WI38 (cell line): ENCODE data around the gene PRPS1L1.

Experiments
- H3K4me3 ChIP-seq: 2 replicates; pipeline ENCODE4 v1.5.1; 2011; ENCODE audit warnings: low read depth, mild to moderate bottlenecking, control low read depth, low read length
- TF ChIP-seq, protein P1 (sequence below): IDR thresholded peaks from 2 replicates; pipeline ENCODE4 v1.5.1; 2012; ENCODE audit warnings: low read depth, mild to moderate bottlenecking, control low read depth, low read length

PRPS1L1 gene

DNA sequence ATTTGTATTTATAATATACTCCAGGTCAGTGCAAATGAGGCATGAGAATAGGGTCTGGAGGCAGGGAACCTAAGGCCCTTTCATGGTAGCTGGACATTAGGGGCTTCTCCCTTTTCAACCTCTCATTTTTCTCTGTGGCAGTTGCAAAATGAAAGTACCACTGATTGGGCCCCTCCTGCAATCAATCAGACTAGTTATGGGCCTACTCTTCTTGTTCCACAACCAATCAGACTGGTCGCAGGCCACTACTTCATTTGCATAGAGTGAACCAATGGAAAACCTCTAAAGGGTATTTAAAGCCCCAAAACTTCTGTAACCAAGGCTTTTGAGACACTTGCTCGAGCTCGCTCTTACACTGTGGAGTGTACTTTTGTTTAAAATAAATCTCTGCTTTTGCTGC is 10.0 kb upstream of the PRPS1L1 start:
- H3K4me3 ChIP-seq: no peak overlapping the region
- TF ChIP-seq, protein P1, sequence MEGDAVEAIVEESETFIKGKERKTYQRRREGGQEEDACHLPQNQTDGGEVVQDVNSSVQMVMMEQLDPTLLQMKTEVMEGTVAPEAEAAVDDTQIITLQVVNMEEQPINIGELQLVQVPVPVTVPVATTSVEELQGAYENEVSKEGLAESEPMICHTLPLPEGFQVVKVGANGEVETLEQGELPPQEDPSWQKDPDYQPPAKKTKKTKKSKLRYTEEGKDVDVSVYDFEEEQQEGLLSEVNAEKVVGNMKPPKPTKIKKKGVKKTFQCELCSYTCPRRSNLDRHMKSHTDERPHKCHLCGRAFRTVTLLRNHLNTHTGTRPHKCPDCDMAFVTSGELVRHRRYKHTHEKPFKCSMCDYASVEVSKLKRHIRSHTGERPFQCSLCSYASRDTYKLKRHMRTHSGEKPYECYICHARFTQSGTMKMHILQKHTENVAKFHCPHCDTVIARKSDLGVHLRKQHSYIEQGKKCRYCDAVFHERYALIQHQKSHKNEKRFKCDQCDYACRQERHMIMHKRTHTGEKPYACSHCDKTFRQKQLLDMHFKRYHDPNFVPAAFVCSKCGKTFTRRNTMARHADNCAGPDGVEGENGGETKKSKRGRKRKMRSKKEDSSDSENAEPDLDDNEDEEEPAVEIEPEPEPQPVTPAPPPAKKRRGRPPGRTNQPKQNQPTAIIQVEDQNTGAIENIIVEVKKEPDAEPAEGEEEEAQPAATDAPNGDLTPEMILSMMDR: no peak

DNA sequence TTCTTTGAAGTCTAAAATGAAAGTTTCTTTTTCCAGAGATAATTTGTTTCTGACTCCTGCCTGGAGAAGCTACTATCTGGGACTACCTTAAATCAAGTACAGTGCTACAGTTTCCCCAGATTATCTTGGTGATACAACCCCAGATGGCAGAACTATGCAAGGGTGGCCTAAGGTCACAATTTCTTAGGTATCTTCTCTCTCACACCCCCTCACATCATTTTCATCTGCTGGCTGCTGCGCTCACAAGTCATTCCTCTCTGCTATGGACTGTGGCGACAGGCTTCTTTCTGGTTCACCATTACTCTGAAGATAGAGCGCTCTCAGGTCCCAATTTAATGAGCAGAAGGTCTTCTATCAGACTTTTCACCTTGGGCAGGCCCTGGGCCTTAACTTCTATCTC is 9.1 kb upstream of the PRPS1L1 start:
- TF ChIP-seq, protein P1: no peak
- H3K4me3 ChIP-seq: no peak overlapping the region

- TF ChIP-seq, protein P1: no peak
These were observed 3.1 kb upstream of the PRPS1L1 start for GRCh38 chr7:18030758-18031157.

DNA sequence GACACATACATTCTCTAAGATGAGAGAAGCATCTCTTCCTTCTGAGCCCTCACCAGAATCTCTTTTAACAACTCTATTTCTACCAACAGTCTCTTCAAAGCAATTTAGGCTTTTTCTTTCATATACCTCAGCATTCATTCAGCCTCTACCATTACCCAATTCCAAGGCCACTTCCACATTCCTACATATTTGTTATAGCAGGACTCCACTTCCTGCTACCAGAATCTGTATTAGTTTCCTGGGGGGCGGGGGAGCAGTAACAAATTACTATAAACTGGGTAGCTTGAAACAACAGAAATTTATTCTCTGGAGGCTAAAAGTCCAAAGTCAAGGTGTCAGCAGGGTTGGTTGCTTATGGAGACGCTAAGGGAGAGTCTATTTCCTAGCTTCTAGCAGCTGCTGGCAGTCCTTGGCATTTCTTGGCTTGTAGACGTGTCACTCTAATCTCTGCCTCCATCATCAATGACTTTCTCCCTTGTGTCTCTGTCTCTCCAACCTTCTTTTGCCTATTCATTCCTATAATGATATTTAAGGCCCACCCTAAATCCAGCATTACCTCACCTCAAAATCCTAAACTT is 7.4 kb downstream of the PRPS1L1 start:
- H3K4me3 ChIP-seq: no peak overlapping the region
- TF ChIP-seq, protein P1: no peak

More at GRCh38 chr7:18030758-18031157, 3.1 kb upstream of the PRPS1L1 start:
- no peak overlapping the region for H3K4me3 ChIP-seq

DNA sequence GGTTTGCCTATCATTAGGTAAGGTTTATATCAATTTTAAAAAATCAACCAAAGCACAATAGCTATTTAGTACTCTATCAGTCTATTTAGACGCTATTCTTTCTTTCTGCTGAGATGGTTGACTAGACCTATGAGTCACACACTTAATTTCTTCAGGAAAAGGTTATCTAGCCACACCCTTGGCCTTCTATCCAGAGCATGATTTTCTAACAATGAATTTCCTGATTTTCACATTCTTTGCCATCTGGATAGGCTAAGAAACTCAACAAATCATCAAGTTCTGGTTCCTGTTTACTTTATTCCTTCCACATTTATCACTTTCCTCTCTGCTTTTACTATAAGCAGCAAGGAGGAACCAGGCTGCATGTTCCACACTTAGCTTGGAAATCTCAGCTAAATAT is 8.1 kb downstream of the PRPS1L1 start:
- TF ChIP-seq, protein P1: no peak
- no peak overlapping the region for H3K4me3 ChIP-seq

DNA sequence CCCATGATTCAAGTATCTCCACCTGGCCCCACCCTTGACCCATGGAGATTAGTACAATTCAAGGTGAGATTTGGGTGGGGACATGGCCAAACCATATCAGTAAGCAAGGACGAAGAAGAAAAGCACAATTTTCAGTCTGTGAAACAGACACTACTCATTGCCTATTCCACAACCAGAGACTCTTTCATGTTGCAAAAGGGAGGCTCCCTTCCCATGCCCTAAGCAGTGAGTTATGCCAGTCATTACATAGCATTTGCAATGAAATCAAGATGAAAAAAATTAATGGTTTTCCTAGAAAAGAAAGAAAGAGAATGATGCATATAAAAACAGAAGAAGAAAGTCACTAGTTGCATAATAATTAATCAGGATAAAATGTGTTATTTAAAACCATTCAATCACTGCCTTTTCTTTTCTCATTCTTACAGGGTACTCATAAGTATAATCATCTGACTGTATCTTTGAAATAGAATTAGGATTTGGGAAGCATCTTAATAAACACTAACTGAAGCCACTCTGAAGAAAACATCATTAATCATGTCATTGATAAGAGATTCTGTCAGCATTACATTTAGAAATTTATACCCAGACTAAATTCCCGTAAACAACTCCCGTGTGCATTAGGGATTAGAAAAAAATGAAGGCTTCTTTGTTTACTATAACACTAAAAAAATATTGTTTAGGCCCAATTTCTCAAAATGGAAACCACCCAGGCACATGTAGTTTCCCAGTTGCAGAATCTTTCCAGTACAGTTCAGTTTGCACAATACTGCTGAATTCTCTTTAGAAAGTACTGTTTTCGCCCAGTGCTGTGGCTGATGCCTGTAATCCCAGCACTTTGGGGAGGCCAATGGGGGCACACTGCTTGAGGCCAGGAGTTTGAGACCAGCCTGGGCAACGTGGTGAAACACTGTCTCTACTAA is 9.1 kb downstream of the PRPS1L1 start:
- H3K4me3 ChIP-seq: no peak overlapping the region
- TF ChIP-seq, protein P1: no peak
